GM18909 (cell line): ENCODE data around the gene SH3BP5.

Experiments
- ATAC-seq: cut with Tn5 transposase; IDR thresholded peaks from one replicate; pipeline ENCODE4 v1.9.1; 2021; ENCODE audit warnings: mild to moderate bottlenecking; ENCODE audit not compliant: unreplicated experiment, poor library complexity

Gene SH3BP5

DNA sequence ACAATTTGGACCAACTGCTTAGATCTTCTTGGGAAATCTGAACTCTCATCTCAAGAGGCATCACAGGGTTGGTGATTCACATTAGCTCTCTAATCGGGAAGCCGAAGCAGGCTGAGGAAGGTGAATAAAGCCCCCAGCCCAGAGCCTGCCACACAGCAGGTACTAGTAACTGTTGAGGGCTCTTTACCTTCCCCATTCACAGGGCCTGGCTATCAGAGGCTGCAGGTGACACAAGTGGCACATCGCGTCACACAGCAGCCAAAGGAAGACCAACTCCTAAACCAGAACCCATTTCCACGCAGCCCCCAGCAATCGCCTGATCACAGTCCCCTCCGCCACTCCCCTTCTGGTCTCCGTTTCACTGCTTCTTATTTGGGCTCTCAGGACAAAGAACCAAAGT lies 29.2 kb downstream of the SH3BP5 start:
- ATAC-seq: no peak

DNA sequence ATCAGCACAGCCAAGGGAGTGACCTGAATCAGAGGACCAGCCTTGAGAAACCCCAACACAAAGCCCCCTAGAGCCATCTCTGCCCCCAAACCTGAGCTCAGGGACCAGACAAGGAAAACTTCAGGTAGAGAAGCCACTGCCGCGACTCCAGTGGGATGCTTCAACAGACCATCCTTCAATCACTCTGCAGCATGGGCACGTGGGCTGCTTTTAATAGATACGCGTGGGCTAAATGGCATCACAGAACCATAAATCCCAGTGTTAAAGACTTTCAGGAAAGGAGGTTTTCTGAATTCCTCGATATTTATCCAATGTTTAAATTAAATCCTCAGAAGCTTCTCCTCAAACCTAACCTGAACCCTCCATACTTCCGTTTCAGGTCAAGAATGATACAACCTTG lies 30.6 kb downstream of the SH3BP5 start:
- ATAC-seq: no peak

DNA sequence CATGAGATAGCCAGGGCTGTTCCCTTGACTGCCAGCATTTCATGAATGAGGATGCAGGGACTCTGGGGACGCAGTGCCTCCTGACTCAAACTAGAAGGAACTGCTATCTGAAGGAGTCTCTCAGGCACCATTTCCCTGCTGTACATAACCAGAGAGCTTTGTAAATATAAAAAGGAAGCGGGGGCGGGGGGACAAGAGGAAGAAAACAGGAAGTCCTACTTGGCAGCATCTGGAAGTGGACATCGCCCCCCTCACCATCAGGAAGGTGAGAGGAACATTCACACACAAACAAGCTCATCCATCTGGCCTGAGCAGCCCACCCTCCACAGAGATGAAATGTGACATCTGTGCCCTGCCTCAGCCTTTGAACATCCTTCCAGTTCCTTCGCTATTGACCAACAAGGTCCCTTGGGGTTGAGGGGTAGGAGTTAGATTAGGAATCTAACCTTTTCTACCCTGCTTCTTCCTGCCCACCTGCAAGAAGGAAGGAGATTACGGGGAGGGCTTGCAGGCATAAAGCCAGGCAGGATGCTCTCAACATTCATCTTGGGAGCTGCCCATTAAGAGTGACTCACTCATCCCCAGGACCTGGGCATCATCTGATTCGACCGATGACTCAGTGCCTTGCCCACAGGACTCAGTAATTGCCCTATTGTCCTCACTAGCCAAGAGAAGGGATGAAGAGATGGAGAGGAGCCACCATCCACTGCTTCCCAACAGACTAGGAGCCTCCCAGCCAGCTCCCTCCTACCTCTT lies 31.9 kb downstream of the SH3BP5 start:
- ATAC-seq: no peak

DNA sequence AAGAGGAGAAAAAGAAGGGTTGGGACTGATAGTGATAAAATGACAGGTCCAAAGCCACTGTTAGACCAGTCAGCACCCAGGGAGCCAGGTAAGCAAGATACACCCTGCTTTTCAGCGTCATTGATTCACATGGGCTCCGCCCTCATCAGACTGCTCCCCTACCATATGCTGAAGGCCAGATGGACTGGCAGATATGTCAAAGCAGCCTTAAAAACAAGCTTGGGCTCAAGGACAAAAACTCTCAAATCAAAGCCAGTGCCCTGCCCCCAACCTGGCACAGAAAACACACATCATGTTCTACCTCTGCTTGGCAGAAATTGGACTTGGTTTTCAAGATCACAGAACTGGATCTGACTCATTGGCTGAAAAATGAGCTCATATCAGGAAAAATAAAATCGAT lies 33.4 kb downstream of the SH3BP5 start:
- ATAC-seq: no peak

DNA sequence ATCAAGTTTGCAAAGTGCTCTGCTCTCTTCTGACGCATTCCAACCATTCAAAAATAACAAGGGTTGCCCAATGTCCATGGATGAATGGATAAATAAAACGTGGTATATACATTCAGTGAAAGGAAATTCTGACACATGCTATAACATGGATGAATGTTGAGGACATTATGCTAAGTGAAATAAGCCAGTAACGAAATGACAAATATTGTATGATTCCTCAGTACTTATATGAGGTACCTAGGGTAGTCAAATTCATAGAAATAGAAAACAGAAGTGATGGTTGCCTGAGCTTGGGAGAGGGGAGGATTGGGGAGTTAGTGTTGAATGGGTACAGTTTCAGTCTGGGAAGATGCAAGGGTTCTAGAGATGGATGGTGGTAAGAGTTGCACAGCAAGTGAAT lies 33.9 kb downstream of the SH3BP5 start:
- ATAC-seq: no peak

DNA sequence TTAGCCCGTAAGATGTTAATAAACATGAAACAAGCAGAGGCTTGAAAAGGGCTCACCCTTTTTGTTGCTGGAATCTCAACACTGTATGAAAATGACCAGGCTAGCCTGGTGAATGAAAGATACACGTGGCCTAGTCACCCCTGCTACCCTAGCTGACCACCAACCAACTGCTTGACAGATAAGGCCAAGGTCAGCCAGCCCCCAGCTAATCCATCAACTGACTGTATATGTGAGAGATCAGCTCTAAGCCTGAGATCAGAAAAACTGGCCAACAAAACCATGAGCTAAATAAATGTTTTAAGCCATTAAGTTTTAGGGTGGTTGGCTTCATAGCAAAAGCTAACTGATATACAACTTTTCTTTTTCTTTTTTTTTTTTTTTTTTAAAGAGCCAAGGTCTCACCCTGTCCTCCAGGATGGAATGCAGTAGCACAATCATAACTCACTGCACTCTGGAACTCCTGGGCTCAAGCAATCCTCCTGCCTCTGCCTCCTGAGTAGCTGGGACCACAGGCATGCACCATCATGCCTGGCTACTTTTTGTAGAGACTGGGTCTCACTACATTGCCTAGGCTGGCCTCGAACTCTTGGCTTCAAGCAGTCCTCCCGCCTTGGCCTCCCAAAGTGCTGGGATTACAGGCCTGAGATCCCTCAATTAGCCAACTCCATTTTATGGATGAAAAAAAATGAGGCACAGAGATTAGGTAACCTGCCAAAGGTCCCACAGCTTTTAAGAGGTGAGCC lies 34.6 kb downstream of the SH3BP5 start:
- ATAC-seq: no peak

DNA sequence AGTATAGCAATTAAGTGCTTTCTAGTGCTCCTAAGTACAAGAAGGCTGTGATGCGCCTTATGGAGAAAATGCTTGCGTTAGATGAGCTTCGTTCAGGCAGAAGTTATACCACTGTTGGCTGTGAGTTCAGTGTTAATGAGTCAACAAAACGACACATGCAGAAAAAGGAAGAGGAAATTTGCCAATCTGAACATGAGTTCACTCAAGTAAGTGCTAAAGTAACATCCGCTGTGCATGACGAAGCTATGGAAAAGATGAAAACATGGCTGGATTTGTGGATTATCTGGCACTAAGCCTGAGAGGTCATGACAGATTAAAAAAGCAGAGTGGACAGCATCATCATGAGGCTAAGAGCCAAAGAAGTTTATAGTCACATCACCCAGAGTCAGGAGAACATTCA lies 36.9 kb downstream of the SH3BP5 start:
- ATAC-seq: no peak

DNA sequence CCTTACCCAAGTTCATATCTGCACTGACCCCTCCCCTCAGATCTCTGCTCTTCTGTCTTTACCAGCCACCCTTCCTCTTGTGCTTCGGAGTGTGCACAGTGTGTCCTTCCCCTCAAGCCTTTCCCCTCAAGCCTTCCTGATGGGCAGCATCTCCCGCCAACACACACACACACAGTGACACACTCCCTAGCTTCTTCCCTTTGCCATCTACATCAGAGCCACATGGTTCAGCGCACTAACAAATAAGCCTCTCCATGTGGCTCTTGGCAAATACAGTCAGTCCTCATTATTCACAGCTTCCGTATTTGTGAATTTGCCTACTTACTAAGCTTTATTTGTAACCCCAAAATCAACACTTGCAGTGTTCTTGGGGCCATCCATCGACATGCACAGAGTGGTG lies 37.5 kb downstream of the SH3BP5 start:
- ATAC-seq: no peak

DNA sequence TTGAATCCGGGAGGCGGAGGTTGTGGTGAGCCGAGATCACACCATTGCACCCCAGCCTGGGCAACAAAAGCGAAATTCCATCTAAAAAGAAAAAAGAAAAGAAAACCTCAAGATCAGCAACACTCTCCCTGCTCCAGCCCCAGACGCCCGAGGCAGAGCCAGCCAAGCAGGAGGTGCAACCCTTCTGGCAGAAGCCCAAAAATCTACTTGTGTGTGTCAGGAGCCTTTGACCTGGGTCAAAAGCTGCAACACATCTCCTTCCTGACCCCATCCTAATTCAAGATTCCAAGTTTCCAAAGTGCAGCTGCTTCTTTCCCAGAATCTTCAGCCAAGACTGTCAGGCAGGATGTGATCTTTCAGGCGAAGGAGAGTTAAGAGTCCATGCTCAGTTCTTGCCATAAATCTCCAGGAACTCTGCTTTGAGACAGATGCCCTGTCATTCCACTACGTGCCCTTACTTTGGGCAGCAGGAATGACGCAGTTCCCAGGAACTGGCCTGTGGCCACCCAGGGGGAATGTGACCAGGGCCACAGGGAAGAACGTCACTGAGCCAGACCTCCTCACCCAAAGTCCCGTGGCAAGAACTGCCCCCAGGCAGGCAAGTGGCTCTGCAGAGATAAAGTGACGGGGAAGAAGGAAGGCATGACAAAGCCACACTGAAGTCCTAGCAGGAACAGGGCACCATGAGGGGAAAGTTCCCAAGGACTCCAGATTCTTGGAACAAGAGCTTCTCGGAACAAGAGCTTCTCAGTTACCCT lies 39.4 kb downstream of the SH3BP5 start:
- no peak for ATAC-seq

DNA sequence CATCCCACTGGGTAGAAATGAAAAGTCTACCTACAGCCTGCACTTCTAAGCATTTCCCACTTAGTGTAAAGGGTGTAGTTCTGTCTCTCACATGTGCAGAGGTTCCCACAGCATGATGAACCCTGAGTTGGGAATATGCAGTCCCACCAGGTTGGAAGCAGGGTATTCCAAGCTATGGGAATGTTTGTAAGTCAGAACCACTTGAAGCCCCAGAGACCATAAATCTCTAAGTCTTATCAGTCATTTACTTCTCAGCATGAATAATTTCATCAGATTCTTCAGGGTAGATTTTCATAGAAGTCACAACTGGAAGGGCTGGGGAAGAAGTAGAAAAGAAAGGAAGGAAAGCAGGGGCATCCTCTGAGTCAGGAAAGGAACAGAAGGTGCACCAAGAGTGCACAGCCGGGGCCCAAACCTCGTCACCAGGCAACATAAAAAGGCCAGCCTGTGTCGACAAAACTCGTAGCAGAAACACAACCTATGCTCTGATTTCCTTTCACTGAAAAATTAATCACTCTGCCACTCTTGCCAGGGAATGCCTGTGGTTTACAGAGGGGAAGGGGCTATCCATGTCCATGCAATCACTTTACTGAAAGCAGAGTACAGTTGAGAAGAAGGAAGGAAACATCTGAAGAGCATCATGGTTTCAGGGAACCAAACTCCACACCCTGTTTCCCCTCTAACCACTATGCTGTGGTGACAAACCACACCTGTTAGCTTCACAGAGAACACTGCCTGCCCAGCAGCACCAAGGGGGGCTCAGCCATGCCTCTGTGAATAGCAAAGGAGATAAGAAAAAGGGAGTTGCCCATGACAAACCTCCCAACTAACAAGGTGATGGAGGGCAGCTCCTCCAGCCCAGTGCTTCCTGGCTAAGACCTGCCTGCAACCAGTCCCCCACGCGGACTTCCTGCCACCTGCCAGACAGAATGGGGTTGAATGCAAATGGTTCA lies 40.5 kb downstream of the SH3BP5 start:
- ATAC-seq: peak; percentile 91

DNA sequence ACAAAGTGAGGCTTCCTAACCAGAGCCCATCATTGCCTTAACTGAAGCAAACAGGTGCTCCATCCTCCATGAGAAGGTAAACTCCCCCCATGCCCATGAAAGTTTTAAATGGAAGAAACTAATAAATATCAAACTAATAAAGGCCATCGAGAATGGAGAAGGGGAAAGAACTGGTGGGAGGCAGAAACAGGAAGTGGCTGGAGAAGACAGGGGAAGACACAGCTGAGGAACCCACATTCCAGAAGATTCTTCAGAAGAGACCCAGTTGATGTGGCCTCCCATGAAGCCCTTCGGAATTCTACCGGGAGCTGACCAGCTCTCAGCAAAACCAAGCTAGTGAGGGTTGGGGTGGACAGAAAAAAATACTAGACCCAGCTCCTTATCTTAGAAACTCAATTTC lies 41.6 kb downstream of the SH3BP5 start:
- no peak for ATAC-seq

DNA sequence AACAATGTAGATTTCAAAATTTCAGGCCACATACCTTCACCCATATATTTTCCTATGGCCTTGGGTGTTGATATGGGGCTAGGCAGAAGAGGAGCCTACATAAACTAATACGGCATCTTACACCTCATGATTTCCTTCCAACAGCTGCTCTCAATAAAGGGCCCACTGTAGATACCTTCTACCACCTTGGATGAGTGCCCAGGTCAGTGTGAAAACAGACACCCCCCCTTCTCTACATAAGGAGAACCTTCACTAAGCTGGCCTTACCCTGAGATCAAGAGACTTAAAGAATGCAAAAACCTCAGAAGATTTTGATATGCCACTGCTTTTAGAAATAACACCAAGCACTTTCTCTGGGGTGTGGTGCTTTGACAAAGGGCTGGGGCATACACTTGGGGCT lies 42.7 kb downstream of the SH3BP5 start:
- ATAC-seq: no peak

DNA sequence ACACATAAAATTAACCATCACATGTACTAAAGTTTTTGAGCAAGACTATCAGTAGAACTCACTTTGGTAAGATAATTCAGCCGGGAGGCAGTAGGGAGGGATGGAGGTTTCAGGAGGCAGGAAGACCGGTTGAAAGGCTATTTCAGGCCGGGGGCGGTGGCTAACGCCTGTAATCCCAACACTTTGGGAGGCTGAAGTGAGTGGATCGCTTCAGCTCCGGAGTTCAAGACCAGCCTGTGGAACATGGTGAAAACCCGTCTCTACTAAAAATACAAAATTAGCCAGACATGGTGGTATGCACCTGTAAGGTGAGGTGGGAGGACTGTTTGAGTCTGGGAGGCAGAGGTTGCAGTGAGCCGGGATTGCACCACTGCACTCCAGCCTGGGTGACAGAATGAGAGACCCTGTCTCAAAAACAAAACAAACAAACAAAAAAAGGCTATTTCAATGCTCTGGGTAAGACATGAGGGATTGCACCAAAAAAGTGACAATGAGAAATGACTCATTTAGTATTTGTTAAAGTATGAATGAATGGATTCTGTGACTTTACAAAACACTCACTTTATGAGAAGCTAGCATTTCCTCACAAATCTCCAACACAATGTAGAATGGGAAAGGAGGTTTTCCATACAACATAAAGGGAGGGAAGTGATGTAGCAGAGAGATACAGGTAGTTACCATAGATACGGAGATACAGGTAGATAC lies 43.9 kb downstream of the SH3BP5 start:
- no peak for ATAC-seq

DNA sequence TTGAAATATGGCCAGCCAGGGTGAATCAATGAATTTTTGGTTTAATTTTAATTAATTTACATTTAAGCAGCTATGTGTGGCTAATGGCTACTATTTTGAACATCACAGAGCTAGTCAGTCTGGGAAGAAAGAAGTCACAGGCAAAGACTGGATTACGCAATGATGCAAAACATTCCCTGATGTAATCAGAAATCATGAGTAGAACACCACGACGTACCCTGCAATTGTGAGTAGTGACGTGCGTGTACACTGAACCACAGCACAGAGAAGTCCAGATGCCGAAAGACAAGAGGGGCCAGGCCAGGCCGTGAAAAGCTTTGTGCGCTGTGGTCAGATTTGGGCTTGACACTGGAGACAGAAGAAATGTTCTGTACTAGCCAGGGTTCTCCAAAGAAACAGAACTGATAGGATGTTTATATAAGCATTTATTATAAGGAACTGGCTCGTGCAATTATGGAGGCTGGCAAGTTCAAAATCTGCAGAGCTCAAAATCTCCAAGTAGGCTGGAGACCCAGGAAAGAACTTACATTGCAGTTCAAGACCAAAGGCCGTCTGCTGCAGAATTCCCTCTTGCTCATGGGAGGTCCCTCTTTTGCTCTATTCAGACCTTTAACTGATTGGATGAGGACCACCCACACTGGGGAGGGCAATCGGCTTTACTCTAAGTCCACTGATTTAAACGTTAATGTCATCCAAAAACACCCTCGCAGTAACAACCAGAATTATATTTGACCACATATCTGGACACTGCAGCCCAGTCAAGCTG lies 44.6 kb downstream of the SH3BP5 start:
- no peak for ATAC-seq

DNA sequence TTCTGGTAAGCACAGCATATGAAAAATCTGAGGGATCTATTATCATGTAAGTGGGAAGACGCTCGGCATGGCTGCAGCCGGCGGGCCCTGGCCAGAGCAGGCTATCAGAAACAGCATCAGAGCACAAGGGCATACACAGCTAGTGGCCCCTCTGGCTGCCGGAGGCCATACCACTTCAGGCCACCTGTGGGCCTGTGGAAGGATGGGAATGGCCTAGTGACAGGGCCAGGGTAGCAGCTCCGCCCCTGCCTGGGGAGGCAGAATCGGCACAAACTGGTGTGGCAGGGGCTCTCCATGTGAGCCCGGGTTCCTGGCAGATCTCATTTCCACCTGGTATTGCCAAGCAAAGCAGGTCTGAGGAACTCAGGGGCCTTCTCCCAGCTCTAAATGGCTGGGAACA lies 46.4 kb downstream of the SH3BP5 start:
- ATAC-seq: no peak

DNA sequence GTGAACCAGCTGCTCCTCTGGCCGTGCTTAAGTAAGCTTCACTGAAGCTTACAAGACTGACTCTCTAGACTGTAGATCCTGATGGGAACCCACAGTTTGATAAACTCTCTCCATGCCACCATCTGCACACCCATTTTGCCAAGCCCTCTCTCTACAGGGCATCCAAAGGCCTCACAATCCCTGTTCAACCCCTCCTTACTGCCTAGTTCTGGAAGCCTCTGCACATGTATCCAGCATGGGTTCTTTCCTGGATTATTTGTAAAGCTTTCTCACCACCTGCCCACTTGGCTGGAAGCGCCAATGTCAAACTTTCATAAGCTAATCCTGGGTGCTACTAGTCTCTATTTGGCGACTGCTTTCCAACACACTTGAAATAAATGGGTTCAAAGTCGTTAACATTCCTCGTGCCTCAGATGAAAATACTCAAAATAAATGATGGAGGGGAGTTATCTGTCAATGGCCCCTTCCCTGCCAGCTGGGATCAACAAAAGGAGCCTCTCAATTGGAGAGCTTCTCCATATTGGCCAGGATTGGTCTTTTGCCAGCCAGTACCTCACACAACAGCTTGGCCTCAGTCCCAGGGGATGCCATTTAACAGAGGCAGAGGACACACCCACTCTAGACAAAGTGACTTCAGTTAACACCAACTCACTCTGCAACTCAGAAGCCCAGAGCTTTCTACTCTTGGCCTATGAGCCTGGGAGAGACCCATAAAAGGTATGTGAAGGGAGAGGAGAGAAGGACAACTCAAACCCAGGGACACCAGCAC lies 48.1 kb downstream of the SH3BP5 start:
- ATAC-seq: no peak

DNA sequence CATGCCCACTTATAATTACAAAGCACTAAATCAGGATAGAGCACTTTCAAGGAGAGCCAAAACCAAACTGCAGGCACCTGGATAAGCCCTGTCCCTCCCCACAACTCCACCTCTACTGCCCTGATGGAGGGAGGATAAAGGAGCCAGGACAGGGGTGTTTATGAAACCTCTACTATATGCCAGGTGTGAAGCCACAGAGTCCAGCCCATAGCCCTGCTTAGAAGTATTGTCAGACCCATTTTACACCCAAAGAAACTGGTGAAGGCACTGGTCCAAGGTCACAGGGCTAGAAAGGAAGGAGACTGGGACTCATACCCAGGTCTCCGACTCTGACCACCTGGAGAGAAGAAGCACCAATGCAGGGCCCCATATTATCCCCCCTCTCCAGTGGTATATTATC lies 48.7 kb downstream of the SH3BP5 start:
- no peak for ATAC-seq

DNA sequence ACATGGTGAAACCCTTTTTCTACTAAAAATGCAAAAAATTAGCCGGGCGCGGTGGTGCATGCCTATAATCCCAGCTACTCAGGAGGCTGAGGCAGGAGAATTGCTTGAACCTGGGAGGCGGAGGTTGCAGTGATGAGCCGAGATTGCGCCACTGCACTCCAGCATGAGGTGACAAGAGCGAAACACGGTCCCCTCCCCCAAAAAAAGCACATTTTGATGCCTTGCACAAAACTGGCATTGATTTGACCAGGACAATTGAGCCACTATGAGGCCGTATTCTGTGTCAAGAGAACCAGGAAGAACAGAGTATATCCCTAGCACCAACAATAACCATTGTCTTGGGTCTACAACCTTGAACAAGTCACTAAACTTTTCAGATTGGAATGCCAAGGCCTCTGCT lies 50.6 kb downstream of the SH3BP5 start:
- no peak for ATAC-seq
